HG03469 (cell line): ENCODE results near the gene OSBPL3.

Source experiments
- ATAC-seq: cut with Tn5 transposase; IDR thresholded peaks from one replicate; pipeline ENCODE4 v1.9.1; 2021; ENCODE audit warnings: mild to moderate bottlenecking, moderate library complexity, moderate number of reproducible peaks; ENCODE audit not compliant: unreplicated experiment

OSBPL3 gene

DNA sequence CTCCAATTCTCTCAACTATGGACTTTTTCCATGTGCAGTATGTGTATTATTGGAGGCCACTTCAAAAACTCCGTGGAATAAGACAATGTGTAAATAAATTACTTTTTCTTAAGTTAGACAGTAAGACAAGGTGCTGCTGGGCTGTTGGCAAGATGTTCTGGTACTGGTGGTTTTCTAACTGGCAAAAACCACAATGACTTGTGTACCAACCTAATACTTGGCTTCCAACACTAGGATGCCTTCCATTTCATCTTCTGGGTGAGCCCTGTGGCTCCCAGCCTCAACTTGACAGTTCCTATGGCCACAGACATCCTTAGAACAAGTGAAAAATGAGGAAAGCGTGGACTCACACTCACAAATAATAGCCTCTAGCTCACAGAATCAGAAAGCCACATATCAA lies 77.0 kb downstream of the OSBPL3 start:
- no peak for ATAC-seq

DNA sequence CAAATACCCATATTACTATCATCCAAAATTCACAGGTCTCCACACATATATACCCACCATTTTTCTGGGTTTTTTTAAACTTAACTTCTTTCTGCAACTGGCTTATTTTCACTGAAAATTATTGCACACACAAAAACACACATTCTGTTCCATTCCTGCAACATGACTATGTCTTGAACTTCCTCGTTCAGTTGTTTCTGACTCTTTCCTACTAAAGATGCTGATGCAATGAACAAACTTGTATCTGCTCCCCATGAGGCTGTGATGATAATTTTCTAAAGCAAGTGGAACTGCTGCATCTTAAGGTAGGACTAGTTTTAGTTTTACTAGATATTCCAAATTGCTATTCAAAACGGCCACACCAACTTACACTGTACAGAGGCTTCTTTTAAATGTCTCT lies 77.7 kb downstream of the OSBPL3 start:
- no peak for ATAC-seq

DNA sequence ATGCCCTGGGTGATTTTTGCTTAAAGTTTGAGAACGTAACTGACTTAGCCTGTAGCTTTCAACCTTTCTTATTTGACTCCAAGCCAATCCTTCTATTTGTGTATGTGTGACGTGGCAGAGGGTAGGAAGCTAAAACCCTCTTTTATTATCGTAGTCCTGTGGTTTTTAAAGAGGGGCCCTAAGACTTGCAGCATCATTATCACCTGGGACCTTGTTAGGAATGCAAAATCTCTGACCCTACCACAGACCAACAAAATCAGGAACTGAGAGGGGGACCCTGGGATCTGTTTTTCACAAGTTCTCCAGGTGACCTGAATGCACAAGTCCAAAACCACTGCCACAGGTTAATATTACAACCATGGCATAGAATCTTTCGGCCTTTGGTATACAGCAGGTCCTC lies 80.1 kb downstream of the OSBPL3 start:
- ATAC-seq = no peak

DNA sequence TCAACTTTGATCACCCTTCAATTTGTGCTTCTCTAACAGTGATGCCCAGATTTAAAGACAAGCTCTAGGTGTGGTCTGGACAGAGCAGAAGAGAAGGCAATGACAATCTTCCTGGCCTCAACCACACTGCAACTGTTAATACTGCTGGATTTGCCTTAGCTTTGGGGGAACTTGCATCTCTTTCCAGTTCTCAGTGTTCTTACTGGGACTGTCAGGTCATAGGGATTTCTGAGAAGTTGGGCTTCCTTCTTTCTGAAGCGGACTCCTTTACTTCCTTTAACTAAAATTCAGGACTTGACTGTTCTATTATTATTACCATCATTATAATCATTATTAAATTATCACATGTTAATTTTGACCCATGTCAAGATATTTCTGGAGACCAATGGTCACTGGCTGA lies 80.8 kb downstream of the OSBPL3 start:
- ATAC-seq = no peak

DNA sequence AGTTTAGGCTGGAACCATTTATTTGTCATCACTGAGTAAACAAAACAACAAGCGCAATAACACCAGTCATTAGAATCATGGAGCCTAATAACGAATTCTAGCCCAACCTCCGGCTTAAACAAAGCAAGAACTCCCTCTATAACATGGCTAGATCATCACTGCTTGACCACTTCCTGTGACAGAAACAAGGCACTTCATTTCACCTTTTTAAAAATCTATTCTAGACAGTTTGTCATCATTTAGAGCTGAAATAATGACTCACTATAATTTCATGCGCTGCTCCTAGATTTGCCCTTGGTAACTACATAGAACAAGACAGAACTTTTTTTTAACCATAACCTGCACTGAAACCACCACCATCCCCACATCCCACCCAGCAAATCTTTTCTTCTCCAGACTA lies 81.3 kb downstream of the OSBPL3 start:
- no peak for ATAC-seq

DNA sequence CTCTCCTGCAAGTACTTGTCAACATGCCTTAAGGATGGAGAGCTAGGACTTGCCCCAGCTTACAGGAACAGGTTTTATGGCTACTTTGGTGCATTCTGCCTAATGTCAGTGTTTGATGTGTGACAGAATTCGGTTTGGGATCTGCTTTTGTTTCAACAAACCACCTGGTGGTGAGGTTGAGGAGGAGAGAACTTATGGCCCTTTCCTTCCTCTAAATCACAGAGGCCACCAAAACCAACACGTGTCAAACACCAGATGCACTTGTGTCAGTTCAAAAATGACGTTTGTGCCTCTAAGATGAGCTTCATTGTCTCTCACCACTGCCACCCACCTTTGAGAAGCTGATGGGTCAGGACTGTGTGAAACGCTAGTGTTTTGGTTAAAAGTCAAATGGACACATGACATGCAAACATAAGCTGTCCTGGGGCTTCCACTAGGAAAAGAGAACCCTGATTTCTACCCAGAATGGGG lies 83.9 kb downstream of the OSBPL3 start:
- ATAC-seq = peak; percentile 57

DNA sequence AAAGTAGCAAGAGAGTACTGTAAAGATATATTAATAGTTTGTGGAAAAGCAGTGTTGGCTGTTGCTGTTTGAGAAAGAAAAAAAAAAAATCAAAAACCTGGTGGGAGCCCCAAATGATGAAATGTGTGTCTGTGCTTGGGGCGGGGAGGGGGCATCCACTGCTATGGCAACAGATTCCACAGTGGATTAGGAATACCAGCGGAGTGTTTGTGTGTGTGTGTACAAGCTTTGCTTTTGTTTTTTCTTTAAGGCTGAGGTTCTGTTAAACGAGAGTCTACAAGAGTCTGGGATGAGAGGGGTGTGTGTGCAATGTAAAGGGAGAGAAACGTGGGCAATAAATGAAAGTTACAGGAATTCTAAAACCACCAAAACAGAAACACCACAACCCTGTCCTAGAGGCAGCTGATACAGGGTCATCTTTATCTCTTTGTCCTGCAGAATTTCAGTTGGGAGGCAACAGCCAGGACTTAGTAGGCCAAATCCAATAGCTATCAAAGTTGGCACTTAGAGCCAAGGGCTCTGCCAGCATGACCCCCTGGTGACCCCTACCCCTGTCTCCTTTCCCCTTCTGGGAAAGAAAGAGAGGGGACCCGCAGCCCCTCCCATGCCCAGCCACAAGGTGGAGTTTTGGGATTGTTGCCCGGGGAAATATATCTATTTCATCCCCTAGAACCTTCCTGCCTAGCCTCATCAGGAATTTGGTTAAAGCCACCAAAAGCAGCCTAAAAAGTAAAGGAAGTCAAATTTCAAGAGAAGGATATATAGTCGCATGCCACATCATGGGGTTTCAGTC lies 85.4 kb downstream of the OSBPL3 start:
- no peak for ATAC-seq

DNA sequence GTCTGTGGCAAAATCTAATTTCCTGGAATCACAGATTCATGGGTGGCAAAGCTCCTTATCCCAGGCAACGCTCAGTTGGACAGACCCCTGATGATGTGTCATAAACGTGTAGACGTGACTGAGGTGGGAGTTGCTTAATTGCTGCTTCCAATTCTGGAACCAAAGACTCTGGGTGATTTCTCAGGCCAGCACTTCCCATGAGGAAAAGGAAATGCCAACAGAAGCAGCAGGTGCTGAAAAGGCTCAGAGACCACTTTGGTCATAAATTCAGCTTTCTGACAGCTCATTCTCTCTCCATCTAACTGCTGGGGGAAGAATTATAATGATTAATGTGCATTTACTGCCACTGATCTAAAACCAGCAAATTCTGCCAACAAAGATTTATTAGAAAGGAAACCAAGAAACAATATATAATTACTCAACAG lies 88.7 kb downstream of the OSBPL3 start:
- no peak for ATAC-seq

DNA sequence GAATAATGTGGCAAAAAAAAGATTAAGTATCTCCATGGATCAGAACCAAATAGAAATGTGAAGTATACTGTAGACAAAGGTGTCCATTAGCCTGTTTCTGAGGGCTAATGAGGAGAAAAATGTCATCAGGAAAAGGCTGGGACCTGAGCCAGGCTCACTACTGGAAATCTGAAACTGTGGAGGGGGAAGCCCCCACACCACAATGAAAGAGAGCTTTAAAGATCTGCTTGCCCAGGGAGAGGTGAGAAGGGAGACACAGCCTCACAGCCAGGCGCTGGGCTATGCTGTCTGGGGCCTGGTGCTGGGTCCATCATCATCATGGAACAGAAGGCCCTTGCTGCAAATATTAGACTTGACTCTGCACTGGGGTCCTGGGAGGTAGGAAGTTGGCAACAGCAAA lies 90.4 kb downstream of the OSBPL3 start:
- ATAC-seq = no peak

DNA sequence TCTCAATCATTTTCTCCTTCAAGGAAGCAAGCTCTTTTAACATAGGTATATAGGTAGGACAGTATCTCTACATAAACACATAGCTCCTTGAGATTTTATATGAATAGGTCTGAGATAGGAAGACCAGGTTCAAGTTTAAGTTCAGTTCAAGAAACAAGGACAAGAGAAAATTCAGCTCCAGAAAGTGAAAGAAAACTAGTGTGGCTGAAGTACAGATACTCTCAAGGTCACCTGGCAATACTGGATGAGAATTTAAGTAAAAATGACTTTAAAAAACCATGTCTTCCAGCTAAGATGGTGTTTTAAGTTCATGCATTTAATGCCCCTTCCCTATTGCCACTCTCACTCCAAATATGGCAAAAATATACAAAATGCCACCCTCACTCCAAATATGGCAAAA lies 91.3 kb downstream of the OSBPL3 start:
- no peak for ATAC-seq

DNA sequence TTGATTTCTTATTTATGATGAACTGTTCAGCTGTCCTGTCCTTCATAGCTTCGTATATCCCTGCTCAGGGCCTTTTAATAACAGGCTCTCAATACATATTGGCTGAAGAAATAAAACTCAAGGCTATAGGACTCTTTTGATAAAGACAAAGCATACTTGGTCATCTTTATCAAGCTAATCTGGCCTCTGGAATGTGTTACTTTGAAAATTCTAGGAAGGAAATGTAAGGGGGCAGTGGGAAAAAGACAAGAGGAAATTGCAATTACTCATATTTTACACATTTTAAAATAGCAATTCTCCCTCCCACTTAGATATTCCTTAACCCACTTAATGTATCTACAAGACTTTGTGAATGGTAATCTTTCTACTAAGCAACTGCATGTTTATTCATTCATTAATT lies 94.3 kb downstream of the OSBPL3 start:
- no peak for ATAC-seq

DNA sequence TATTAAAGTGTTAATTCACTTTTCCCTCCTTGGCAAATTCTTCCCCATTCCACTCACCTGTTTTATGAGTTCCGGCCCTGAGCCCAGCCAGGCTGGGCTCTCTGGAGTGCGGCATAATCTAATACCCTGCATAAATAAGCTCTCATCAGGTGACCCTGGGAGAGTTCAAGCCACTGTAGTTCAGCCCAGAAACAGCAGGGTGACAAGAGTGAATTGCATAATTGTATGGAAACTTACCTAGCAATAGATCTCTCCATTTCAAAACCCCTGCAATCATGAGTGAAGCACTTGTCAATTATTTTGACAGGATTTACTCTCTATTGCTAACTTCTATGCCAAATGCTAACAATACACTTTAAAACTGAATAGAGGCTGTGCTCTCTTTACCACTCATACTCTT lies 94.7 kb downstream of the OSBPL3 start:
- ATAC-seq = no peak

DNA sequence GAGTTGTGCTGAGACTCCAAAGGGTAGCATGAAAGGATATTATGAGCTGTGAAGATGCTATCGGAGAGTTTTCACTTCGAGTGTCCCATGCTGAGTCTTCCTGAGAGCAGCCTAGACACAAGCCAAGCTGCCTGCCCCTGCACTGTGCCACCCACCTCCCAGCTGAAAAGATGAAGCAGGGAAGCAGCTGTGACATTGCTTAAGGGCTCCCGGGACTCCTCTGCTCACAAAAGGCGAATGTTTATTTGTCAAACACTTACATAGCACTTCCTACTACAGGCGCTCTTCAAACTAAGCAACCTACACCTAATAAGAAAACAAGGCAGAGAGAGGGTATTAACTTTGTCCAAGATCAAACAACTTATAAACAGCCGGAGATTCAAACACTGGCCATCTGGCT lies 95.6 kb downstream of the OSBPL3 start:
- ATAC-seq = no peak

DNA sequence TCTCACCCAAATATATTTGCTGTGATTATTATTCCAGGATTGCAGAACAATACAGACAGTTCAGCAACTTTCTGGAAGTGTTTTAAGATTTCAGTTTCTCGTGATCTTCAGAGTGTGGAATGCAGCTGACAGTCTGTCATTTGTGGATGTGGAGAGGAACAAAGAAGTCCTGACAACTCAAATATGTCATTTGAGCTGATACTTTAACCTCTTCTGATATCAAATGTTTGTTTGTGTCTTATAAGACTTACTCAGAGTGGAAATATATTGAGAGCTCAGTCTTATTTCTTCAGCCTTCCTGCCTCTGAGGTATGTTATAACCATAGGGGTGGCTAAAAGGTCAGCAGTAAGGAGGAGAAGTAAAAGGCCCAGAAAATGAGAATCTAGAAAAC lies 96.4 kb downstream of the OSBPL3 start:
- no peak for ATAC-seq

DNA sequence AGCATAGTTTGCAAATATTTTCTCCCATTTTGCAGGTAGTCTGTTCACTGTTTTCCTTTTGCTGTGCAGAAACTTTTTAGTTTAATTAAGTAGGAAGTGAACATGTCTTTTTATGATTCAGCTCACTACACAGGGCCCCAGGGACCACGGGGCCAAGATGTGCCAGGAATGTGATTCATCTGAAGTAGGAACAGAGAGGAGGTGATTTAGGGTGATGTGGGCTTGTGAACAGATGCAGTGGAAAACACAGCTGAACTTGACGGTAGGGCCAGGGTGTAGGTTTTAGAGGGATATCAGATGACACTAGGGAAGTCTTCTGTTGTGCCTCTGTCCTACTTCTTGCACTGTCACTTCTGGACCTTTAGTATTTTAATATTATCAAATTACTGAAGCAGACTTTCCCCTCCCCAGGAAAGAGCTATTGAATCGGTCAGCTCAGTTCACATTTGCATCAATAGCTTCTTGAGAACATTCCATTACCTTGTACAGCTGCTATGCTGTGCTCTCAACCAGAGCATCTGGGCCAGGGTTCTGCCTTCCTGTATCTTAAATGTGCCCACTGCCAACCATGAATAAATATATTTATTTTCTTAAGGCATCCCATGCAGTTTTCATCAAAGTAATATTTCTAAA lies 96.9 kb downstream of the OSBPL3 start:
- no peak for ATAC-seq

DNA sequence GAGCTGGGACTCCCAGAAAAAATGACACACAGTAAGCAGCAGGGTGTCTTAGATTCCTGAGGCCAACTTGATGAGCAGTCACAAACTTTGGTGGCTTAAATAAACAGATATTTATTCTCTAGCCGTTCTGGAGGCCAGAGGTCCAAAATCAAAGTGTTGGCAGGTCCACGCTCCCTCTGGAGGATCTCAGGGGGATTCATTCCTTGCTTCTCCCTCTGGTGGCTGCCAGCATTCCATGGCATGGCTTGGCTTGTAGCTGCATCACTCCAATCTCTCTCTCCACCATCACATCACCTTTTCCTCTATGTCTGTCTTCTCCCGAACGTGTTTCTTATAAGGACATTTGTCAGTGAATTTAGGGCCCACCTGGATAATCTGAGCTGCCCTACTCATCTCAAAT lies 98.4 kb downstream of the OSBPL3 start:
- ATAC-seq = no peak

DNA sequence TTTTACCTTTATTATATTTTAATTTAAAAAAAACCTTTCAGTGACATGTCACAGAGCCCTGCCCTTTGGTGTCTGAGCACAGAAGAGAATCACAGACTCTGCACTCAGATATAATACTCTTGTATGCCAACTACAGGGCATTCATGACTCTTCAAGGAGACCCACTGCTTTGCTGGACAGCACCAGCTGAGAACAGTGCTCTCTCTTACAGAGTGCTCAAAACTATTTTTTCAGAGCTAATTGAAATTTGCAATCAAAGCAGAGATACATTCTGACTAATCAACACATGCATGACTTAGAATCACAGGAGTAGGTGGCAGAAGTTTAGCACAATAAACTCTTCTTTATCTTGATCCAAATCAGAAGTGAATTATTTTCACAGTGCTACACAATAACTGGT lies 99.1 kb downstream of the OSBPL3 start:
- ATAC-seq = no peak

DNA sequence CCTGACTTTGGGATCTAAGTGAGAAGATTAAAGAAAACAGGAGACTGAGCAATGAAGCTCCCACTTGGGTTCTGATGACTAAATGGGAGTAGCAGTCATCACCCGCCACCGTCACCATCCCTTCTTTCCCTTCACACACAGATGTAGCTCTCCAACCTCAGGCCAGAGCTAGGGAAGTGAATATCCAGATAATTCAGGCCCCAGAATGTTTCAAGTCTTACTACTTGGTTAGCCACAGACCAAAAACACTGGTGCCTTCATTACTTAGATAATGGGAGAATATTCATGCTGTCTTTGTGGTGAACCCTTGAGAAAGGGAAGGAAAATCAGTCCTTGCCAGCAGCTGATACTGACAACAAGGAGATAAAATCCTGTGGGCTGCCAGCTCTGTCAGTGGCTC lies 100.7 kb downstream of the OSBPL3 start:
- no peak for ATAC-seq

DNA sequence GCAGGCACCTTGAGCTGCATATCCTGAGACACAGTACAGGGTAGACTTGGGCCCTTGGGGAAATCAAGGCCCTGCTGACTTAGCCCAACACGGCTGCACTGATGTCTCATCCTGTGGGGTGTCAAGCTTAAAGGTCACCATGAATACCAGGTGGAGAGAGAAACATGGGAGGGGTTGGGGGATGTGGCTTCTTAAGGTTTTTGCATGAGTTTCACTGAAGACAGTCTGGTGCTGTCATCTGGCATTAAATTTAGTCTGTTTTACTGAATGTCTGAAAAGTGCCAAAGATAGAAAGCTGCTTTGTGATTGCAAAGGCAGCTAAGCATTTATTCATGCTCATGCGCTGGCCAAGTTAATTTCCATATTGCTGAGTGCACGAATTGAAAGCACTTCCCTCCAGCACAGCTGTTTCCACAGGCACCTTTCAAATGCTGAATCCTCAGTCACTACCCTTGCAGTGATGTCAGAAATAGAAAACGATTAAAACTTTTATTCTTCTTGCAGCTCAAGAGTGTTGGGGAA lies 102.1 kb downstream of the OSBPL3 start:
- ATAC-seq = peak; percentile 86

DNA sequence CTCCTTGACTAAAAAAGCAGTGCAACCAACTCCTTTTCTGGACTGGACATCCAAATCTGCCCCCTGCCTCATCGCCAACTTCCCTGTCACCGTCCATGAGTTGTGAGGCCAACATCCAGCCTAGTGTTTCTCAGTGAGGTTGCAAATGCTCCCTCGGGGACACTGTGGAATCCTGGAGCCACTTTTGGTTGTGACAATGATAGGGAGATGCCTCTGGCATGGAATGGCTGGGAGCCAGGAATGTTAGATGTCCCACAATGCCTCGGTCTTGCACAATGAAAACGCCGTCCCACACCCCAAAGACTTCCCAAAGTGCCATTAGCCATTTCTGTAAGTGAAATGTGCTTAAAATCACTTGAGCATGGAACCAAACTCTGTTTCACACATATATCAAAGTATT lies 105.2 kb downstream of the OSBPL3 start:
- ATAC-seq = no peak

DNA sequence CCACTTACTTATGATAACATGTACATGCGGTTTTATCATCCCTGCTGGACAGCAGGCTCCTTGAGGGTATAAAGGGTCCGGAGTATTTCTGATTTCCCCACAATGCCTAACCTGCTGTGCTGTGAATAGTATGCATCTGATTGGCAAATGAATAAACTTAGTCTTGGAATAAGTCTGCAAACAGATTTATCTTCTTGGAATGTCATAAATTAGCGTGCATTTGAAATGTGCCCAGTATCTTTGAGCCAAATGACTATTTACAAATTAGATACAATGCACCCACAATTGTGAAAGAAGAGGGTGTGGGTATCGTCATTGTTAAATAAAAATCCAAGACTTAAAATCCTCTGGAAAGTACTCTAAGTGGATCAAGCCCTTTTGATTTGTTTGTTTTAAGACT lies 106.0 kb downstream of the OSBPL3 start:
- ATAC-seq = no peak

DNA sequence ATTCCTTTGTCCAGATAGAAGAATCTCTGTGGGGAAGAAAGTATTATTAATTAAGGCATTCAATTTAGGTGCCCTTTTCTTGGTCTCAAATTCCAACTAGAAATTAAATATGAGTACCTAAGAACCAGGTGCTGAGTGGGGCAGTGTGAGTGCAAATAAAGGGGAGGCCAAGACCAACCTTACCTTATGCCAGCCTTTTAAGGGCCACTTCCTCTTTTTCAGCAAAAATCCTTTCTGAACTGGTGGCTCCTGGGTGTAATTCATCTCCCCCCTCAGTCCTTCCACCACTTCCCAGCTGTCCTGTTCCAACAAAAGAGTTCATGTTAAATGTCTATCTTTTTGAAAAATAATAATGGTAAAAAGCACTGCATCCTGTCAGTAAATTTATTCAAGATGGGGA lies 108.2 kb downstream of the OSBPL3 start:
- ATAC-seq = no peak
